ENCODE measurements around the gene XPNPEP1.
"Not testable (repeated sequence)": the region's sequence is repeated elsewhere in the genome, so short reads cannot be mapped to it uniquely, and the experiment has no call there.

The XPNPEP1 gene

DNA sequence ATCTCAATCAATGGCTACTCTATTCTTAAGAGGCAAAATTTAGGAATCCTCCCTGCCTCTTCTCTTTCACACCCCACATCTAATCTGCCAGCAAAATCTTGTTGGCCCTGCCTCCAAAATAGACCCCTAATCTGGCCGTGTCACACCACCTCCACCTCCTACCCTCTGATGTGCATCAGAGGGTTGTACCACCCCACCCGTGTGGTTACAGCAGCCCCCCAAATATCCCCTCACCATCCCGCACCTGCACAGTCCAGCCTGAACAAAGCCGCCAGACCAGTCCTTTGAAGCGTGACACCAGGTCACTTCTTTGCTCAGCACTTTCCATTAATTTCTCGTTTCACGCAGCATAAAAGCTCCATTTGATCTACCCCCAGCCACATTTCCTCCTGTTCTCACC lies 776 bp upstream of the XPNPEP1 start:
- no peak for DNase-seq (ENCODE audit: low read depth, low spot score)

DNA sequence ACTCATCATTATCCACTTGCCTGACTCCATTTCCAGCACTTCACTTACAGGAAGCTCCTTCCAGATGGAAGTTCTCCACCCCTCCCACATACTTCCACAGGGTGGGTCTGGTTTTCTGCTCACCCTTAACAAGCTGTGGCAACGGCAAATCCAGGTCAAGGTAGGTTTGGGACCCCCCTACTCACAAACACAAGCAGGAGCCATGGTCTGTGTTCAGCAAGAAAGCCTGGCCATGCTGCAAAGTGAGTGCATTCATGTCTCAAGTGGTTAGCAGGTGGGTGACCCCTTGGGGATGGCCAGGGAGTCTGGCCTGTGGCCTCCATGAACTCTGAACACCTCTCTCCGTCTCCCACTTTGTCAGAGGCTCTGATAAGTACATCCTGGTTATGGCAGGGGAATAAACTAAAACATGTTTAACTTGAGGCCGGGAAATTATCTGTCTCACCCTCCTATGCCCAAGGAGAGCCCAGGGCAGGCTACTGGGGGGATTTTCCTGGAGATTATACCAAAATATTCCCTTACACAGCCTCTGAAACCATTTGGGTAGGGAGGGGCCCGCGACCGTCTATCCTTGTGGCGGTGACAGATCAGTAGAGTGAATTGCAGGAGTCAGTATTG lies 844 bp downstream of the XPNPEP1 start:
- DNase-seq (ENCODE audit: low read depth, low spot score) = no peak

DNA sequence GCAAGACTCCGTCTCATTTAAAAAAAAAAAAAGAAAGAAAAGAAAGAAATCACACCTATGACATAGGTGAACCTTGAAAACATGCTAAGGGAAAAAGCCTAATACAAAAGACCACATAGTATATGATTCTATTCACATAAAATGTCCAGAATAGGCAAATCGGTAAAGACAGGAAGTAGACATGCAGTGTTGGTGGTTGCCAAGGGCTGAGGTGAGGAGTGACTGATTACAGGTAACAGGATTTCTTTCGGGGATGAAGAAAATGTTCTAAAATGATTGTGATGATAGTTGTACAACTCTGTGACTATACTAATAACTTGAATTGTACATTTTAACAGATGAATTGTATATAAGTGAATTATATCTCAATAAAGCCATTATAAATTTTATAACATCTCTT lies 3.3 kb downstream of the XPNPEP1 start:
- no peak for DNase-seq (ENCODE audit: low read depth, low spot score)

DNA sequence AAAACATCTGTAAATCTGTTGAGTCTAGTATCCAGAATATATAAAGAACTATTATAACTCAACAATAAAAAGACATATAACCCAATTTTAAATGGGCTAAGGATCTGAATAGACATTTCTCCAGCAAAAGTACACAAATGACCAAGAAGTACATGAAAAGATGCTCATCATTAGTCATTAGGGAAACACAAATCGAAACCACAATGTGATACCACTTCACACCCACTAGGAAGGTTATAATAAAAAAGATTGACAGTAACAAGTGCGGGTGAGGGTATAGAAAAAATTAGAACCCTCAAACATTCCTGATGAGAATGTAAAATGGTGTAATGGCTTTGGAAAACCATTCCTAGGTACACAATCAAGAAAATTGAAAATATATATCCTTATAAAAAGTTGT lies 4.1 kb downstream of the XPNPEP1 start:
- no peak for DNase-seq (ENCODE audit: low read depth, low spot score)

DNA sequence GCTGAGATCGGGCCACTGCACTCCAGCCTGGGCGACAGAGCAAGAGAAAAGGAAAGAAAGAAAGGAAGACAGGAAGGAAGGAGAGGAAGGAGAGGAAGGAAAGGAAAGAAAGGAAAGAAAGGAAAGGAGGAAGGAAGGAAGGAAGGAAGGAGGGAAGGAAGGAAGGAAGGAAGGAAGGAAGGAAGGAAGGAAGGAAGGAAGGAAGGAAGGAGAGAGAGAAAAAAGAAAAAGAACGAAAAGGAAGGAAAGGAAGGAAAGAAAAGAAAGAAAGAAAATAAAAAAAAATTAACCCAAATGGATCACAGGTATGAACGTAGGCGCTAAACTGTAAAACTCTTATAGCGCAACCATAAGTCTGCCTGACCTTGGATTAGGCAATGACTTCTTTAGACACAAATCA lies 4.6 kb downstream of the XPNPEP1 start:
- DNase-seq (ENCODE audit: low read depth, low spot score) = not testable (repeated sequence)

DNA sequence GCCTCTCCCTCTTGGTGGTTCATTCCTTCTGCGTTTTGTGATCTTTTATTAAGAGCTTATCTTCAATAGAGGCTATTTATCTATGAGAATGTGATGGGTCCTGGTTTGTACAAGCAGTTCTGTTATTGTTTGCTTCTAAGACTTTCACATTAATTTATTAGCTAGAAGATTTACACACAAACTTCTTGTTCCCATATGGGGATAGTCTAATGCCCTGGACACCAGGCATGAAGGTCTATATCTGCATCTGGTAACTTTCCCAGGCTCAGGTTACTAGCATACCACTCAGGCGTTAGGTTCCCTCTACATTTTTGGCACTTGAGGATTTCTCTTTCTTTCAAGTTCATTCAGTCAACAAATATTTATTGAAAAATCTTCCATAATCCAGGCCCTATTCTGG lies 7.7 kb downstream of the XPNPEP1 start:
- DNase-seq (ENCODE audit: low read depth, low spot score) = no peak

DNA sequence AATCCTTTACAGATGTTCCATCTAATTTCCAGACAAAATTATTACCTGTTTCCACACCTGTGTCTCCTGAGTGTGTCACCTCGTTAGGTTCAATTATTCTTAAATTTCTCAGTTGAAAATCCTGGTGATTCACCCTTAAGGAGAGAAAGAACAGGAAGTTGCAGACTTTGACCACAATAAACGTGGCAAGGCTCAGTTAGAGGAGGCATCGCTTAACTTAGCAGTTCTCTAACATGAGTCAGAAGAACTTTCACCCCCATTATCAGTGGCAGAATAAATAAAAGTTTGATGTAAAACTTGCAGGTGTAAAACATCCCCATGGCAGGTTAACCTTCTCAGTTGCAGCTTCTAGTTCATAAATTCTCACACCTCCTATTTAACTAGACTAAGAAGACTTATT lies 8.3 kb downstream of the XPNPEP1 start:
- DNase-seq (ENCODE audit: low read depth, low spot score) = no peak

DNA sequence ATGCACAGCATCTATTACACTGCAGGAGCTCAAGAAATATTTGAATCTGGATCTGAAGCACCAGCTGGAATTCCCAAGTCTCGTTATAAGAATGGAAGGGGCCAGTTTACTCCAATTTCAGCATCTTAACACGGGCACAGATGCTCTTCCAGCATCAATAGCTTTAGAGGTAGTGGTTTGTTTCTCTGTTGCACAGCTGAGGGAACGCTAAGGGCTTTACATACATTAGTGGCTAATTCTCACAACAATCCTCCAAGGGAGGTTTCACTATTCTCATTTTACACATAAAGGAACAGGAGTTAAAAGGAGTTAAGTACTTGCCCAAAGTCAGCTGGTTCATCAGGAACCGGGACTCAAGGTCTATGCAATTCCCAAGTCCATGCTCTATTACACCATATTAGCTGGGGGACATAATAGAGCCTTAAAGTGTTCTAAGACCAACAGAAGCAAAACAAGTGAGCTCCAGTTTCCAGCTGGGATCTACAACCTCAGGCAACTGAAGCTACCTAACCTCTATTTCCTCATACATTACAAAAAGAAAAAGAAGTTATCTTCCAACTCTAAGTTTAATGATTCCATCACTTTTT lies 9.9 kb downstream of the XPNPEP1 start:
- no peak for DNase-seq (ENCODE audit: low read depth, low spot score)

DNA sequence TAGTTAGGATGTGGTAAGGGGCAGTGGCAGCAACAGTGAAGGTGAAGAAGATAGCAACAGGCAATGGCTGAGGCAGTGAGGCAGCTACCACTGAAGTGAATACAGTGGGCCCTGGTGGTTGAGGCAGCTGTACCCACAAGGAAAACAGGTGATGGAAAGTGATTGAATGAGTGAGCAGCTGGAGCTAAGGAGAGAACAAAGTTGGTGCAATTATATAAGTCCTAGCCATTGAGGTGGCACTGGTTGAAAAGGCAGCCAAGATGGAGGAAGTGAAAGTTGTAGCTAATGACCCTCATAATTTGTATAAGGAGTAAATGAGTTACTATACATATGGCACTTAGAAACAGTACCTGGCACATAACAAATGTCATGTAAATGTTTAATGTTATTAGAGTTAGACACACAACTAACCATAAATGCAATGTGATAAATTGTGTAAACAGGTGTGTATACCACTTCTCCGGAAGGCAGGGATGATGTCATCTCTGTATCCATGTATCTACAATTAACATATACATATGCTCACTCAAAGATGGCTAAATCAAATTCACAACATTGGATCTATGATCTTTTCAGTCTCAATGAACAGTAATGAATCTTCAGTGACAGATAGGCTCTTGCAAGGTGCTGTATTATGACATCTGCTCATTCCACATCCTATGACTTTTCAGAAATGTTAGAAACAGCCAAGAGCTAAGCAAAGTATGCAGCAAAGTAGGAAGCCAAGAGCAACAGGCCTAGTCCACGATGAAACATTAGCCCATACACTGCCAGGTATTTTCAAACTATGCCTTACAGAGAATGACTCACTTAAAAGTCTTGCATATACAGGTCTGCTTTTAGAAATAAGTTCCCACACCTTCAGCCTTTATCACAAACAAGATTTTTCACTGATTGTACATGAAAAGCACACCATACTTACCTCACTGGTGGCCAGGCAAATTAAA lies 10.7 kb downstream of the XPNPEP1 start:
- no peak for DNase-seq (ENCODE audit: low read depth, low spot score)

DNA sequence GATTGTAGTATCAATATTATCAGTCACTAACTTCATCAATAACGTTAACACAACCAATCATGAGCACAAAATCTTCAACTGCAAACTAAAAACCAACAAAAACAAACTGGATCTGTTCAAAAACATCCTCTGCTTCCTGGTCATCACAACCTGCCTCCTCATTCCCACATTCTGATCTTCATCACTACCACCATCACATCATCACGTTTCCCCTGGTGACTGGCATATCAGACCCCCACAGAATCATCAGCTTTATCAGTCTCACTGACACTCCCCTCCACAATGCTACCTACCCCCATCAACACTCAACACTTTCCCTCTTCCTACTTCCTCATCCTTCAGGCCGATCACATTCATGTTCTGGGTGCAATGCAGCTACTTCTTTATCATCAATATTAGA lies 11.4 kb downstream of the XPNPEP1 start:
- no peak for DNase-seq (ENCODE audit: low read depth, low spot score)

DNA sequence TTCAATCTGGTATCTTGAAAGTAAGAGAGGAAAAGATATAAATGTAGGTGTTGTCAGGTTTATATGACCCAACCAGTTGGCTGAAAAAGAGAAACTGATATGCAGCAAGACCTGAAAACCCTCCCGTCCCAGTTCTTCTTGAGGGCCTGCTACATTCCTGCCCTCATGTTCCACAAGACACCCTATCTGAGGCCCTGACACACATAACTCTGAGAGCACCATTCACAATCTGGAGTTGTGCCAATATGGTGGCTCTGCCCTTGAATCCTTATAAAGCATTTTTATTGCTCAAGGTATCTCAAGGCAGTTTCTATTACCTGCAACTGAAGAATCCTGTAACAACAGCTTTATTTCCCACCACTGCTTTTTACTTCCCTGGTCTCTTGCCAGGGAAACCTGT lies 17.0 kb downstream of the XPNPEP1 start:
- no peak for DNase-seq (ENCODE audit: low read depth, low spot score)

DNA sequence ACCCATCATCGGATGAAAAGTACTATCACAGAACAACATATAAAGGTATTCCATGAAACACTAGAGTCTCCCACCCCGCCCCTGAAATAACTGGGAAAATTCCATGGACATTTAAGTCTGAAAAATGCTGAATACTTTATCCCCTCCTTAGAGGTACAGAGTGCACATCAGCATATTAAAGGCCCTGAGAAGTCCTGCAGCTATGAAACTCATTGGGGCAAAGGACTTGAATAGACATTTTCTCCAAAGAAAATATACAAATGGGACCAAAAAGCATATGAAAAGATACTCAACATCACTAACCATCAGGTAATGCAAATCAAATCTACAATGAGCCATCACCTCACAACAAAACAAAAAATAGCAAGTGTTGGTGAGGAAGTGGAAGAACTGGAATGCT lies 18.9 kb downstream of the XPNPEP1 start:
- DNase-seq (ENCODE audit: low read depth, low spot score) = no peak

DNA sequence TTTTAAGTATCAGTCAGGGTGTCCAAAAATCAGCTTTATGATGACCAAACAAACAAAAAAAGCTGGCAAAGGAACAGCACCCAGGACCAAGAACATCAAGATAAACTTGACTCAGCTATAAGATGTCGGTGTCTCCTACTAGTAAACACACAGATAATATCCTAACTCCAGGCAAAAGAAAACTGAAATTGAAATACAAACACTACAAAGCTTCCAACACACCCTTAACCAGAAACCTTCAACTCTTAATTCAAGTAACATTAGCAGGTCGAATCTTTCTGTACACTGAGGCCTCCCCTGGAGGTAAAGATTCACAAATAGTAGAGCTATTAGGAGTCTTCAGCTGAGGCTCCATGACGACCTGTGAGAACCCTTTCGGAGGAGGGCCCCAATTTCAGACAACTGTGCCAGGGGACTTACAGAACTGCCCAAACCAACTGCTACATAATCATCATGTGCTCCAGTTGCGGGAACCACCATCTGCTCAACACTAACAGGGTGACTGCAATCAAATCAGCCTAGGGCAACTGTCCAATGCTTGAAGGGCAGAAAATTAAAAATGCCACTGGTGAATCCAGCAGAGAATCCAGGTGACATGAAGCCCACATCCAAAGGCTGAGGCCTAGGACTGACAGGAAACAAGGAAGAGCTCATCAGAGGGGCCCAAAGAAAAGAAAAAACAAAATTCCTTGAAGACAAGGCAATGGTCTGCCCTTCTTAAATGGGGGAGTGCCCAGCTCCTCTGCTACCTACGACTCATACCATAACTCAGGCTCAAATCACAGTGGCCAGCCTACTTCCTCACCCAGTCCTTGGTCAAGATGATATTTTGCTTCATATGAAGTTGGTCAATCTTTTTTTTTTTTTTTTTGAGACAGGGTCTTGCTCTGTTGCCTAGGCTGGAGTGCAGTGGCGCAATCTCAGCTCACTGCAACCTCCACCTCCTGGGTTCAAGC lies 20.0 kb downstream of the XPNPEP1 start:
- no peak for DNase-seq (ENCODE audit: low read depth, low spot score)

DNA sequence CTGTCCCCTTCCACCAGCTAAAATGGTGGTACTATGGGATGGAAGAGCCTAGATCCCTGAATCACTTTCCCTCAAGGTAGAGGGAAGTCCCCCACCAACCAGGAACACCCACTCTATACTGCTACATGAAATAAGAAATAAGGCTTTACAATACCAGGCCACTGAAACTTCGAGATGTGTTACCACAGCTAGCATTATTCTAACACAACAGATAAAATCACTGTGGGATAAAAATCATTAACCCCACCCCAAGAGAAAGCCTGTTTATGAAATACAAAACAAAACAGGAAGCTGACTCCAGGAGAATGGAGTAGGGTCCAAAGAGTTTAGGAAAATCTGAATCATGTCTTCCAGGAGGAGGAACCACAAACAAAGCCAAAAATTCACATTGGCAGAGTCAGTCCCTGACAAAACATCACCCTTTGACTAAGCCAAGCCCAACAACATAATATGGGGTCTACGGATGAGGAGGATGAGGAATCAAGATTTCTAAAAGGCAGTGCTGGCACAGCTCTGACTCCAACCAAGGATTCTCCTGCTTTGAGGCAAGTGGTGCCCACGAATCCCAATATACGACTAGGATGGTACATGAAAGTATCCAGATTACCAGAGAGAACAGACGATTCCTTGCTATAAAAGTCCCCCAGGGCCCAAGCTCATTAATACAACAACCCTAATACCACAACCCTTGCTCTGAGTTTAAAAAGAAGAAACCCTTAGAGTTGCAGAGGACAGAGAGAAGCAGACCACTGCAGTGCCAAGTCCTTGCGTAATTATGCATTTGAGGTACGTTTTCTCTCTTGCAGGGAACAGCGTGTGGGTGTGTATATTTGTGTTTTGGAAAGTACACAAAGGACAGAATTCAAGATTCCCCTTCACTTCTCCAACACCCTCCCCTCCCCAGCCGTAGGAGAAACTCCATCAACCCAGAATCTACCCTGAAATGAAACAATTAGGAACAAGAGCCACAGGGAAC lies 23.7 kb downstream of the XPNPEP1 start:
- no peak for DNase-seq (ENCODE audit: low read depth, low spot score)

DNA sequence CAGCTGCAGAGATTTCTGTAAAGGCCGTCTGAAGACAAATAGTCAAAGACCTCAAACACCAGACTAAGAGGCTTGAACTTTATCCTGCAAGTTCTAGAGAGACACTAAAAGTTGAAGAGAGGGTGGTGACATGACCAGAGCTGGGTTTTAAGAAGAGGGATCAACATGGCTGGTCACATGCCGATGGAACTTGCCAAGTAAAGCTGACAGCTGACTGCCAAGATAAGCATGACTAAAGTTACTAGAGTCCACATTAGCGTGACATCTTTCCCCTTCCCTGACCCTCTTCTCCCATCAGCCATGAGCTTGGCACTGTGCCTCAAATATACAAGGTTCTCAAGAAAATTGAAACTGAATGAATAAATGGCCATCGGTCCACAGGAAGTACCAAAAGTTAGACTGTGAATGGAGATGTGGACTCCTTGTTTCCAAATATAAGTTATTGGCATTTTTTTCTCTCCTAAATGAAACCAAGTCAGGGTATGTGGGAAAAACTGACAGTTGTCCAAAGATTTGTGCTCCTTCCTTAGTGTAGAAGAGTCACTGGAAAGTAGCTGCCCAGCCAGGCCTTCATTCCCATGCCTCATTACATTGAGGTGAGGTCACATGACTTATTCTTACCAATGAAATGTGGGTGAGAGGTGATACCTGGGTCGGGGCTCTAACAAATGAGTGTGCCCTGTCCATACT lies 24.5 kb downstream of the XPNPEP1 start:
- DNase-seq (ENCODE audit: low read depth, low spot score) = no peak

DNA sequence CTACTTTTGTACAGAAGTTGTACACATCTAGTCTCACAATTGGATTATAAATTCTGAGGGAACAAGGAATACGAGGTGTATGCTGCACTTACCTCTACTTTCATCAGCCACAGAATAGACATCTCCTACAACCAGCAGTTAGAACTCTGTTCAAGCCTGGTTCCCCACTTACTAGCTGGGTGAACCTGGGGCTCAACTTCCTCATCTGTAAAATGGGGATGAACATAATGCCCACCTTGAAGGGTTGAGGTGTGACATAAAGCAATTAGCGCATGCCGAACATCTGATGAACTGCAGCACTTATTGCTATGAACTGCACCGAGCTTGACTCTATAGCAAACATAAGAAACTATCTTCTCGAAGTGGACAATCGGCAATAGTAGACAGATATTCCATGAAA lies 25.3 kb downstream of the XPNPEP1 start:
- DNase-seq (ENCODE audit: low read depth, low spot score) = no peak

DNA sequence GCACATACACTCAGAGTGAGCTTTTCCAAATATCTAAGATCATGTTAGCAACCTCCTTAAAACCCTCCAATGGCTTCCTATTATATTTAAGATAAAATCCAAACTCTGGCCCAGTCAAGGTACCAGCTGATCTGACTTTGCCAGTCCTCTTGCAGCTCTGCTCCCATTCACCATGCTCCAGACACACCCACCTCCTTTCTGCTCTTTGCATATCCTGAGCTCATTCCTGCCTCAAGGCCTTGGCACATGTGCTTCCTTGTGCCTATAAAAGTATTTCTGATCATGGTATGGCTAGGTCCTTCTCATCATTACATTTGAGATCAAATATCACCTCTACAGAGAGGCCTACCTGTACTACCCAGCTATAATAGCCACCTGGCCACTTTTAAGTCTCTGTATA lies 27.5 kb downstream of the XPNPEP1 start:
- DNase-seq (ENCODE audit: low read depth, low spot score) = no peak

DNA sequence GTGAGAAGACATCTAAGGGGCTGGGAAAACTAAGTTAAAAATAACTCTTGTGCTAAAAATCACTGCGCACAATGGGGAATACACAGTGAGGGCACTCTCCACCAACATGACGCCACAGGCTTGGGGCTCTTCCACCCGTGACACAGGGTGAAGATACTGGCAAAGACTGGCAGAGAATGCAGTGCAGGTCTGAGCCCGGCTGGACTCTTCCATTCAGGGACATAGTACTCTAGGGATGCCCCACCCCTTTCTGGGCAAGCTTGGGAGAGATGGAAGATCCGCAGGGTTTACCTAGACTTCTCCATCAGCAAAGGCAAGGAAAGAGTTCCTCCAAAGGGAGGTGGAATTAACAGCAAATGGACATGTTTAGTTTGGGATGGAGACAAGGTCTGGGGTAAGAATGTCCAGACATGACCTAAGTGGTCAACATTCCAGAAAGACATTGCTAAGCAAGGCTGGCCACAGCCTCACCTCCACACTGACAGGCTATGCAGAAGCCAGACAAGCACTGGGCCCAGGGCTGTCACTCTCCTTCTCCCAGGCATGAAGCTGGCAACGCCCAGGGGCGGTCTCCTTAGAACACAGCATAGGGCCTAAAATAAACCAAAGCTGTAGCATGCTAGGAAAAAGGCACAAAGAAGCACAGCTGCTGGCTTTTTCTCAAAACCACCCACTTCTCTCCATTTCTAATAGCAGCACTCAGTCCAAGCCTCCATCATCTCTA lies 28.1 kb downstream of the XPNPEP1 start:
- DNase-seq (ENCODE audit: low read depth, low spot score) = no peak

DNA sequence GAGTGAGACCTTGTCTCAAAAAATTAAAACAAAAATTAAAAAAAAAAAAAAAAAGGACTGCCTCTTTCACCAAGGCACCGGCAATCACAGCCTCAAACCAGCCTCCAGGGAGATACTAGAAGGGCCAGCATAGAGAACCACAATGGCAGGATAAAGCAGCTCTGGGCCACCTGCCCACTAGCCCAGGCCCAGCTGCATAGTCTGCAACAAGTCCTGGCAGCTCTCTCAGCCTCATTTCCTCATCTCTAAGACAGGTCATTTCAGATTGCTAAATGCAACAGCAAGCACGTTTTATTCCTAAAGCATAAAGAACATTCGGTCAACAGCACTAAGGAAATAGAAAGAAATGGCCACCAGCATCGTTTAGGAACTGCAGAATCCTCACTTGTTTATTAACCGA lies 28.8 kb downstream of the XPNPEP1 start:
- DNase-seq (ENCODE audit: low read depth, low spot score) = no peak
